ENCODE measurements around the gene EDRF1.

EDRF1 gene

DNA sequence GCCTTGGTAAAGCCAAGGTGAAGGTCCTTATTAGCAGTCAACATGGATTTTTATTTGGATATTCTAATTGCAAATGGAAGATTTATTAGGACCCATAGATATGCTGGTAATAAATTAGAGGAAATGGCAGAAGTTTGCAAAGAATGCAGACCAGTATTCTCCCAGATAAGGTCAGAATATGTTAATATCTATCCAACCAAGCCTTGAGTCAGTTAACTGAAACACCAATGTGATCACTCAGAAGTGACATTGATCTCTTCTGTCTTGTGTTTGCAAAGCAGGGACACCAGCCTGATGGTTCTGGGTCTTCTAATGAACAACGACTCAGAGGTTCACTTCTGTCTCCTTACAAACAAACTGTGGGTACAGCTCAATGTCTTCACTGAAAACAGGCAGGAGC is 82.1 kb downstream of the EDRF1 start:
- DNase-seq: no peak
- Mint-ChIP-seq H3K4me3 (no peak overlapping the region), H3K27ac (no peak overlapping the region), H3K36me3 (ENCODE audit: low read depth) (peaks cover 36% of the 10 kb centered on the region), H3K4me1 (peaks cover 5% of the 10 kb centered on the region), H3K9me3 (no peaks in the 10 kb centered on the region), H3K27me3 (ENCODE audit: low read depth, poor library complexity) (no peaks in the 10 kb centered on the region)
- TF ChIP-seq, protein P1, sequence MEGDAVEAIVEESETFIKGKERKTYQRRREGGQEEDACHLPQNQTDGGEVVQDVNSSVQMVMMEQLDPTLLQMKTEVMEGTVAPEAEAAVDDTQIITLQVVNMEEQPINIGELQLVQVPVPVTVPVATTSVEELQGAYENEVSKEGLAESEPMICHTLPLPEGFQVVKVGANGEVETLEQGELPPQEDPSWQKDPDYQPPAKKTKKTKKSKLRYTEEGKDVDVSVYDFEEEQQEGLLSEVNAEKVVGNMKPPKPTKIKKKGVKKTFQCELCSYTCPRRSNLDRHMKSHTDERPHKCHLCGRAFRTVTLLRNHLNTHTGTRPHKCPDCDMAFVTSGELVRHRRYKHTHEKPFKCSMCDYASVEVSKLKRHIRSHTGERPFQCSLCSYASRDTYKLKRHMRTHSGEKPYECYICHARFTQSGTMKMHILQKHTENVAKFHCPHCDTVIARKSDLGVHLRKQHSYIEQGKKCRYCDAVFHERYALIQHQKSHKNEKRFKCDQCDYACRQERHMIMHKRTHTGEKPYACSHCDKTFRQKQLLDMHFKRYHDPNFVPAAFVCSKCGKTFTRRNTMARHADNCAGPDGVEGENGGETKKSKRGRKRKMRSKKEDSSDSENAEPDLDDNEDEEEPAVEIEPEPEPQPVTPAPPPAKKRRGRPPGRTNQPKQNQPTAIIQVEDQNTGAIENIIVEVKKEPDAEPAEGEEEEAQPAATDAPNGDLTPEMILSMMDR (IDR thresholded peaks at IDR 0.05): no peak

DNA sequence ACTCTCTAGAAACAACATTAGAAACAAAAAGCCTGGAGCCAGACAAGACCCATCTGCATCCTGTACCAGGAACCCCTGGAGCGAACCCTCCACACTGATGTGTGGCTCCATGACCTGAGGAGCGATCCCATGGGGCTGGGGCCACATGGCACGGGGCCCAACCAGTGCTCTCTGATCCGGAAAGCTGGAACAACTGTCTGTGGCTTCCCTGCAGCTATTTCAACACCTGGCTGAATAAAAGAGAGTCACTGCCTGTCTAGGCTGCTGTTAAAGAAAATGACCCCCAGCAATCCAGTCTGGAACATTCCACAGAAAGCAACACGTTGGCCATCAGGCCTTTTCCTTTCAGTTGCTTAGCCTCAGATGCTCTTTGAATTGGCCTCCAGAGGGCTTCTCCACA is 82.6 kb downstream of the EDRF1 start:
- Mint-ChIP-seq H3K9me3 (no peaks in the 10 kb centered on the region), H3K27me3 (ENCODE audit: low read depth, poor library complexity) (no peaks in the 10 kb centered on the region), H3K4me1 (peaks cover 6% of the 10 kb centered on the region), H3K27ac (no peak overlapping the region), H3K4me3 (no peak overlapping the region), H3K36me3 (ENCODE audit: low read depth) (peaks cover 36% of the 10 kb centered on the region)
- DNase-seq: no peak
- TF ChIP-seq, protein P1 (IDR thresholded peaks at IDR 0.05): no peak

DNA sequence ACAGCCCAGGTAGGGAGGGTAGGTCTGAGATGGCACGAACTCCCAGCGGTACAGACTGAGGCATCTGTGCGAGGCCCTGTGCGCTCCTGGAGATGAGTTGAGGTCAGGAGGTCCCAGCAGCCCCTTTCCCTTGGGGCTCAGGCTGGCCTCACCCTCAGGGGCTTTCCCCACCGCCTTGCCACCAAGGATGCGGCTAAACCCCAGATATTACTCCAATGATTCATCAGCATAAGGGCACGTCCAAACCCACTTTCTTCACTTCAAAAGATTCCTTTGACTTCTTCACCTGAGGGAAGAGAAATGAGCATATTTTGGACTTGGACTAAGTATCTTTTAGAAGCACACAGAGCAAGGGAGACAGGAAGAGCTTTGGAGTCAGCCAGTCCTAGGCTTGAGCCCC is 83.2 kb downstream of the EDRF1 start:
- H3K4me1 Mint-ChIP-seq: peaks cover 6% of the 10 kb centered on the region
- no peaks in the 10 kb centered on the region for H3K9me3 Mint-ChIP-seq
- DNase-seq: no peak
- H3K4me3 Mint-ChIP-seq: no peak overlapping the region
- H3K27ac Mint-ChIP-seq: no peak overlapping the region
- TF ChIP-seq, protein P1 (IDR thresholded peaks at IDR 0.05): no peak
- peaks cover 36% of the 10 kb centered on the region for H3K36me3 Mint-ChIP-seq (ENCODE audit: low read depth)
- H3K27me3 Mint-ChIP-seq (ENCODE audit: low read depth, poor library complexity): no peaks in the 10 kb centered on the region

DNA sequence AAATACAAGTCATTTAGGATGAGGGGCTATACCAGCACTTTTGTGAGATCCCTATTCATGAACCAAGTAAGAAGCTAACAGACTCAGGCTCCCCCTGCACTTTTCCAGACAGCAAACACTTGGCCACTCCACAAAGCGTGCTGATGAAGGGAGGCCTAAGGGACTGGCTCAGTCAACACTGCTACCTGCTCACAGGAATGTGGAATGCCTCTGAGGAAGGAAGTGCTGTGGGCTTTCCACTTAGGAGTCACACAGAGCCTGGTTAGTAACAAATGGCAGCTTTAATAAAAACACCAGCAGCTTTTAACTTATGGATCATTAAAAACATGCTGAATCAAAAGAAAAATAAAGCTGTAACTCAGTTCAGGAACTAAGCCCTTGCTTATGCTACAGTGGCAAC is 88.5 kb downstream of the EDRF1 start:
- H3K36me3 Mint-ChIP-seq (ENCODE audit: low read depth): peaks cover 53% of the 10 kb centered on the region
- H3K4me3 Mint-ChIP-seq: no peak overlapping the region
- TF ChIP-seq, protein P1 (IDR thresholded peaks at IDR 0.05): no peak
- no peak overlapping the region for H3K27ac Mint-ChIP-seq
- no peaks in the 10 kb centered on the region for H3K27me3 Mint-ChIP-seq (ENCODE audit: low read depth, poor library complexity)
- no peak for DNase-seq
- no peaks in the 10 kb centered on the region for H3K9me3 Mint-ChIP-seq
- peaks cover 6% of the 10 kb centered on the region for H3K4me1 Mint-ChIP-seq

DNA sequence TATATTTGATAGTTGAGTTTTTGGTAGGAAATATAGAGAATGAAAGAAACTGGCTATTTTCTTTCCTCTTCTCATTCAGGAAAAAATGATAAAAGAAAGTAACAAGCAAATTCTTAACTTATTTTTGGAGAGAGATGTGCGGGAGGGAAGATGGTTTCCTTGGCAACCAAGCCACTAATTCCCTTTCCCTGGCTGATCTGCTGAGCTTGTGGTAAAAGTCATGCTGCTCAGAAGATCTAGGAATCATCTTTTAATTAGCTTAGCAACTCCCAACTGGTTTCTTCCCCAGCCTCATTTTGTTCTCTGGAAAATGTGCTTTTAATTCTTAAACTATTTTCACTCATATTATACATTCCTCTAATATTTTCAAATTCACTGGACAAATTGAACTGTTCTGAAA is 91.7 kb downstream of the EDRF1 start:
- H3K9me3 Mint-ChIP-seq: no peaks in the 10 kb centered on the region
- peaks cover 4% of the 10 kb centered on the region for H3K4me1 Mint-ChIP-seq
- TF ChIP-seq, protein P1 (IDR thresholded peaks at IDR 0.05): no peak

DNA sequence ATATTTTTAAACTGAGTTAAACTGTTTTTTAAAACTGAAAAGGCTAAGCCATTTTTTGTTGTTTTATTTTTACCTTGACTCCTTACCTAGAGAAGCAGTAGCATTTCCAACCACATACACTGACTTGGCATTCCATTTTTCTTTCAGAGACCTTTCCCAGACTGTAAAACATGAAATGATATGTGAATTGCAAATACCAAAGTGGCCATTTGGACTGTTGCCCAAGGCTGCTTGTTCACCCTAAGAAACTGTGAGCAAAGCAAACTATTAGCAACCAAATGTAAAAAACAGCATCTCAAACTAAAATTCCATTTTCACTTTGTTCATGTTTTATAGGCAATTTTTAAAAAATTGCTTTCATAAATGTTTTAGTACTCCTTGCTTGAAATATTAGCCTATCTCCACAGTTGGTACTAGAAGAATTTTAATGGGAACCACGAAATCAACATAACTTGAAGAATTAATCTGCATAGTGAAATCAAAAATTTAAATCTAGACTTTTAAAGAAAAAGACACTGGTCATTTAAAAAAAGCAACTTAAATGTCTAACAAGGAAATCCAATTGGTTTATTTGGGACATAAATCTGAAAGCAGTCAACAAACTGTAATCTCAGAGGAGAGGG is 92.7 kb downstream of the EDRF1 start:
- Mint-ChIP-seq H3K27me3 (ENCODE audit: low read depth, poor library complexity) (no peaks in the 10 kb centered on the region), H3K27ac (no peak overlapping the region), H3K9me3 (no peaks in the 10 kb centered on the region), H3K4me1 (no peaks in the 10 kb centered on the region), H3K36me3 (ENCODE audit: low read depth) (peaks cover 51% of the 10 kb centered on the region), H3K4me3 (no peak overlapping the region)
- no peak for DNase-seq
- TF ChIP-seq, protein P1 (IDR thresholded peaks at IDR 0.05): no peak

More for the DNA sequence above, 91.7 kb downstream of the EDRF1 start:
- DNase-seq: no peak
- H3K4me3 Mint-ChIP-seq: no peak overlapping the region
- H3K27me3 Mint-ChIP-seq (ENCODE audit: low read depth, poor library complexity): no peaks in the 10 kb centered on the region
- peaks cover 54% of the 10 kb centered on the region for H3K36me3 Mint-ChIP-seq (ENCODE audit: low read depth)
- H3K27ac Mint-ChIP-seq: no peak overlapping the region

Measured in nephron progenitor cell (in vitro differentiated cells).